Measurements from ENCODE around the gene HBE1. TPM values are rescaled to one million over a fixed set of nuclear protein-coding genes. Genes with fewer than 3 reads are reported as not detected.

Gene HBE1
- polyA plus RNA-seq, 1 donor (not counting 4 experiments of a cell fraction or from before 2014, with no cell fraction given): not detected

DNA sequence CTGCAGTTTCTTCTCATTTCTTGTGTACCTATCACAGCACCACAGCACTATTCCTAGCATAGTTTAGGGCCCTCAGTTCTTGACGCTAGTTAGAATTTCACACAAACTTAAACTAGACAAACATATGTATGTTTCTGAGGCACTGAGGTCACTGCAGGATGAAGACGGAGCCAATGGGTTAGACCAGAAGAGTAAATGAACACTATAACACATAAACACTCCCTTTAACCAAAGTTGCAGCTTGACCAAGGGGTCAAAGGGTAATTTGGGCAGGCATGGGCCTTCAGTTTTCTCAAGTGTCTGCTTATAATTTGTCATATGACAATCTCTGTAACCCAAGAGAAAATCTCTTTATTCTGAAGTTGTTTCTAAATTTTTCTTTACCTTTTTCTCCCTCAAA, 12.9 kb upstream of the HBE1 start:
- Histone ChIP-seq H3K4me2 (ENCODE audit: control insufficient read depth, extremely low read depth, insufficient read depth, low read depth, low read length) (no peak overlapping the region), H3K9me3 (ENCODE audit: control insufficient read depth, low read depth, low read length) (no peaks in the 10 kb centered on the region), H3K27me3 (ENCODE audit: control insufficient read depth, extremely low read depth, insufficient read depth, low read length) (no peaks in the 10 kb centered on the region), H3K79me2 (ENCODE audit: control insufficient read depth, insufficient read depth, low read length) (no peaks in the 10 kb centered on the region), H3K4me3 (ENCODE audit: control insufficient read depth in 2 of 3, extremely low read depth in 1 of 3, insufficient read depth in 2 of 3, low read depth in 1 of 3, low read length in 3 of 3) (no peak overlapping the region), H2AFZ (ENCODE audit: control insufficient read depth, low read length) (no peak overlapping the region), H3K36me3 (ENCODE audit: control insufficient read depth in 2 of 2, extremely low read depth in 1 of 2, insufficient read depth in 2 of 2, low read length in 2 of 2) (no peaks in the 10 kb centered on the region), H3K27ac (ENCODE audit: control insufficient read depth, insufficient read depth, low read length) (no peak overlapping the region), H3K9me1 (ENCODE audit: control insufficient read depth, extremely low read depth, insufficient read depth, low read length) (peaks cover 2% of the 10 kb centered on the region), H4K20me1 (ENCODE audit: control insufficient read depth, extremely low read depth, insufficient read depth, low read length) (no peaks in the 10 kb centered on the region), H3K4me1 (ENCODE audit: control insufficient read depth, extremely low read depth, insufficient read depth, low read length) (peaks cover 24% of the 10 kb centered on the region), H3K9ac (ENCODE audit: control insufficient read depth, extremely low read depth, insufficient read depth, low read length) (no peak overlapping the region)
- no peak for DNase-seq (ENCODE audit: low read depth, low spot score)
- FAIRE-seq: no peak
- dilution Hi-C loops (cut with MboI; ENCODE audit: extremely low pct_ligation_motif_present, low sequenced_read_pairs): no loop called here
- TF ChIP-seq CTCF (optimal IDR thresholded peaks at IDR 0.05 in 1 of 3, IDR thresholded peaks at IDR 0.05 in 1 of 3, conservative IDR thresholded peaks at IDR 0.05 in 1 of 3; ENCODE audit: extremely low read depth in 1 of 3, insufficient read depth in 2 of 3, low read length in 3 of 3): no peak
- TF ChIP-seq EZH2 (IDR thresholded peaks at IDR 0.05; ENCODE audit: low read length): no peak

DNA sequence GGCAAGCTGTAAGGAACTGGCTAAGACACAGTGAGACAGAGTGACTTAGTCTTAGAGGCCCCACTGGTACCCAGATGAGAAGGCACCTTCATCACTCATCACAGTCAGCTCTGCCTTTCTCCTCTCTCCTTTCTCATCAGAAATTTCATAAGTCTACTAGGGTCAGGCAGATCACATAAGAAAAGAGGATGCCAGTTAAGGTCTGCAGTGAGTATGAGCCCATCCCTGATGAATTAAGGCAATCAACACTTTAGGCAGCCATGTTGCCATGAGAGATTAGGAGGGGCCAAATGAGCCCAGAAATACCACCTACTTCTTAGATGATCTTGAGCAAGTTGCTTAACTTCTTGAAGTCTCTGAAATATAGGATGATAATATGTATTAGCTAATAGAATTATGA, 11.9 kb upstream of the HBE1 start:
- TF ChIP-seq CTCF (optimal IDR thresholded peaks at IDR 0.05 in 1 of 3, IDR thresholded peaks at IDR 0.05 in 1 of 3, conservative IDR thresholded peaks at IDR 0.05 in 1 of 3; ENCODE audit: extremely low read depth in 1 of 3, insufficient read depth in 2 of 3, low read length in 3 of 3) (no peak), EZH2 (IDR thresholded peaks at IDR 0.05; ENCODE audit: low read length) (no peak)
- Histone ChIP-seq H3K9ac (ENCODE audit: control insufficient read depth, extremely low read depth, insufficient read depth, low read length) (no peak overlapping the region), H3K79me2 (ENCODE audit: control insufficient read depth, insufficient read depth, low read length) (no peaks in the 10 kb centered on the region), H3K9me3 (ENCODE audit: control insufficient read depth, low read depth, low read length) (no peaks in the 10 kb centered on the region), H3K36me3 (ENCODE audit: control insufficient read depth in 2 of 2, extremely low read depth in 1 of 2, insufficient read depth in 2 of 2, low read length in 2 of 2) (no peaks in the 10 kb centered on the region), H3K4me1 (ENCODE audit: control insufficient read depth, extremely low read depth, insufficient read depth, low read length) (peaks cover 24% of the 10 kb centered on the region), H3K27ac (ENCODE audit: control insufficient read depth, insufficient read depth, low read length) (no peak overlapping the region), H4K20me1 (ENCODE audit: control insufficient read depth, extremely low read depth, insufficient read depth, low read length) (no peaks in the 10 kb centered on the region), H3K4me2 (ENCODE audit: control insufficient read depth, extremely low read depth, insufficient read depth, low read depth, low read length) (no peak overlapping the region), H3K27me3 (ENCODE audit: control insufficient read depth, extremely low read depth, insufficient read depth, low read length) (no peaks in the 10 kb centered on the region), H3K9me1 (ENCODE audit: control insufficient read depth, extremely low read depth, insufficient read depth, low read length) (peaks cover 2% of the 10 kb centered on the region), H2AFZ (ENCODE audit: control insufficient read depth, low read length) (no peak overlapping the region), H3K4me3 (ENCODE audit: control insufficient read depth in 2 of 3, extremely low read depth in 1 of 3, insufficient read depth in 2 of 3, low read depth in 1 of 3, low read length in 3 of 3) (no peak overlapping the region)
- no peak for FAIRE-seq
- no peak for DNase-seq (ENCODE audit: low read depth, low spot score)
- dilution Hi-C loops (cut with MboI; ENCODE audit: extremely low pct_ligation_motif_present, low sequenced_read_pairs): no loop called here

Measured in keratinocyte (primary cell).